Thyroid gland (tissue), 4 donors: ENCODE measurements around the gene RSRC1. TPM values are rescaled to one million over a fixed set of nuclear protein-coding genes. Genes with fewer than 3 reads are reported as not detected.

Experiments used
- DNase-seq, 2 donors: peaks; one replicate each; pipeline ENCODE4 v3.0.0-alpha.2; 2019
- H3K27ac ChIP-seq, 3 donors: fragments of 200-600 bp; sonication (generic); 1 replicate in 2 of 3; 2 replicates in 1 of 3; pipeline ENCODE4 v1.5.1; 2016 to 2019; ENCODE audit warnings: mild to moderate bottlenecking in 1 of 3, moderate library complexity in 1 of 3
- H3K27me3 ChIP-seq: fragments of 200-600 bp; sonication (generic); one replicate; pipeline ENCODE4 v1.5.1; 2019
- H3K36me3 ChIP-seq, 2 donors: fragments of 200-600 bp; sonication (generic); one replicate each; pipeline ENCODE4 v1.5.1; 2016 to 2019
- H3K4me1 ChIP-seq, 2 donors: fragments of 200-600 bp; sonication (generic); one replicate each; pipeline ENCODE4 v1.5.1; 2017 to 2019
- H3K4me3 ChIP-seq, 3 donors: fragments of 200-600 bp; sonication (generic); replicated peaks in 1 of 3; 1 replicate in 2 of 3; 2 replicates in 1 of 3; pipeline ENCODE4 v1.5.1; 2016; ENCODE audit warnings: mild to moderate bottlenecking in 1 of 3
- H3K9me3 ChIP-seq: fragments of 200-600 bp; sonication (generic); one replicate; pipeline ENCODE4 v1.5.1; 2017
- CTCF ChIP-seq, 6 experiments: fragments of 200-600 bp in 3 of 6; fragments of 450-650 bp in 3 of 6; sonication (generic) in 3 of 6; IDR thresholded peaks; one replicate each; pipeline ENCODE4 v1.5.1; 2016 to 2019; ENCODE audit warnings: antibody characterized with exemption in 6 of 6, mild to moderate bottlenecking in 2 of 6, inconsistent platforms in 1 of 6, moderate library complexity in 1 of 6
- POLR2A ChIP-seq, 2 donors: fragments of 450-650 bp; IDR thresholded peaks; one replicate each; pipeline ENCODE4 v1.6.1; 2017; ENCODE audit warnings: antibody characterized with exemption in 2 of 2, mild to moderate bottlenecking in 2 of 2, moderate library complexity in 1 of 2
- WGBS, 2 donors: methylation state at CpG; one replicate each; pipeline ENCODE4 v1.1.5; 2017; 5-methylcytosine and 5-hydroxymethylcytosine counted together
- intact Hi-C: fragments of 100-400 bp; cut with DNase I; formaldehyde crosslinking; loops from one replicate; pipeline ENCODE4 v1.15.1; 2023
- total RNA-seq, 4 donors: library from RNA; depleted of rRNA; stranded (reverse); fragments of >200 nt; gene quantifications; one replicate each; pipeline ENCODE4 v1.2.3, GENCODE V29; 2016

RSRC1 gene
- total RNA-seq, 4 donors from 2014 or later, result 51.7 to 65.4 (median 59.9) TPM

- Histone ChIP-seq H3K36me3 (no peaks in the 10 kb centered on the region), H3K4me1 (no peaks in the 10 kb centered on the region), H3K9me3 (no peaks in the 10 kb centered on the region), H3K27me3 (no peaks in the 10 kb centered on the region), H3K4me3 (no peak overlapping the region), H3K27ac (no peak overlapping the region)
- intact Hi-C loops, result no loop called here
- 47 to 74% methylated on average over 2 of the region's 2 CpGs for WGBS, 2 donors
- no peak for TF ChIP-seq CTCF (IDR thresholded peaks at IDR 0.05)
- no peak for TF ChIP-seq POLR2A (IDR thresholded peaks at IDR 0.05)
- DNase-seq, result no peak
Observed at GRCh38 chr3:158295771-158296170, 185.9 kb downstream of the RSRC1 start.

GRCh38 chr3:158297940-158298339, 188.1 kb downstream of the RSRC1 start:
- intact Hi-C loops, result no loop called here

GRCh38 chr3:158308236-158308928, 198.5 kb downstream of the RSRC1 start:
- intact Hi-C loops, result no loop called here

More at GRCh38 chr3:158297940-158298339, 188.1 kb downstream of the RSRC1 start:
- Histone ChIP-seq H3K27ac (no peak overlapping the region), H3K4me3 (no peak overlapping the region), H3K27me3 (no peaks in the 10 kb centered on the region), H3K9me3 (no peaks in the 10 kb centered on the region), H3K4me1 (no peaks in the 10 kb centered on the region), H3K36me3 (no peaks in the 10 kb centered on the region)
- DNase-seq, result no peak
- TF ChIP-seq CTCF (IDR thresholded peaks at IDR 0.05) (no peak), POLR2A (IDR thresholded peaks at IDR 0.05) (no peak)

GRCh38 chr3:158312560-158313141, 202.8 kb downstream of the RSRC1 start:
- no peak for DNase-seq
- intact Hi-C loops, result no loop called here
- Histone ChIP-seq H3K27ac (no peak overlapping the region), H3K27me3 (no peaks in the 10 kb centered on the region), H3K9me3 (no peaks in the 10 kb centered on the region), H3K4me3 (no peak overlapping the region), H3K4me1 (no peaks in the 10 kb centered on the region), H3K36me3 (no peaks in the 10 kb centered on the region)
- TF ChIP-seq POLR2A (IDR thresholded peaks at IDR 0.05) (no peak), CTCF (IDR thresholded peaks at IDR 0.05) (no peak)

More at GRCh38 chr3:158308236-158308928, 198.5 kb downstream of the RSRC1 start:
- no peak for DNase-seq
- Histone ChIP-seq H3K4me1 (no peaks in the 10 kb centered on the region), H3K36me3 (no peaks in the 10 kb centered on the region), H3K27me3 (no peaks in the 10 kb centered on the region), H3K4me3 (no peak overlapping the region), H3K9me3 (no peaks in the 10 kb centered on the region), H3K27ac (no peak overlapping the region)
- WGBS, 2 donors, result 96 to 98% methylated on average over 8 of the region's 8 CpGs
- no peak for TF ChIP-seq POLR2A (IDR thresholded peaks at IDR 0.05)
- TF ChIP-seq CTCF (IDR thresholded peaks at IDR 0.05), result no peak

- Histone ChIP-seq H3K36me3 (no peaks in the 10 kb centered on the region), H3K27ac (no peak overlapping the region), H3K4me1 (no peaks in the 10 kb centered on the region), H3K27me3 (no peaks in the 10 kb centered on the region), H3K4me3 (no peak overlapping the region), H3K9me3 (no peaks in the 10 kb centered on the region)
- intact Hi-C loops, result no loop called here
- TF ChIP-seq CTCF (IDR thresholded peaks at IDR 0.05) (no peak), POLR2A (IDR thresholded peaks at IDR 0.05) (no peak)
- DNase-seq, result no peak
- 40 to 43% methylated on average over 3 of the region's 3 CpGs for WGBS, 2 donors
Observed at GRCh38 chr3:158313338-158313927, 203.5 kb downstream of the RSRC1 start.
